GM12878 (cell line): ENCODE results near the gene SNN. TPM values are rescaled to one million over a fixed set of nuclear protein-coding genes. Genes with fewer than 3 reads are reported as not detected.

Experiments
- CBX3 ChIP-seq: fragments of 200-600 bp; sonication (generic); IDR thresholded peaks from 2 replicates; pipeline ENCODE4 v1.6.1; 2016; ENCODE audit warnings: low read depth, borderline replicate concordance
- CHD2 ChIP-seq: IDR thresholded peaks from 2 replicates; pipeline ENCODE4 v1.6.1; 2011; ENCODE audit warnings: low read depth, low read length, improper control_type of control experiment, borderline replicate concordance
- IRF3 ChIP-seq: fragments of 450-650 bp; IDR thresholded peaks from 2 replicates; pipeline ENCODE4 v1.6.1; 2014; ENCODE audit warnings: mild to moderate bottlenecking
- IRF5 ChIP-seq: fragments of 450-650 bp; IDR thresholded peaks from 2 replicates; pipeline ENCODE4 v1.6.1; 2017; ENCODE audit warnings: borderline replicate concordance
- MXI1 ChIP-seq: fragments of 150-350 bp; IDR thresholded peaks from 2 replicates; pipeline ENCODE4 v1.6.1; 2011; ENCODE audit warnings: low read depth, mild to moderate bottlenecking, inconsistent platforms, low read length, improper control_type of control experiment
- MYB ChIP-seq: fragments of 150-350 bp; IDR thresholded peaks from 2 replicates; pipeline ENCODE4 v1.6.1; 2014; ENCODE audit warnings: mild to moderate bottlenecking, low read depth, low read length, borderline replicate concordance
- NR2F1 ChIP-seq: fragments of 450-650 bp; conservative IDR thresholded peaks from 2 replicates; pipeline ENCODE4 v1.6.1; 2017; ENCODE audit warnings: mild to moderate bottlenecking
- POLR2AphosphoS2 ChIP-seq: IDR thresholded peaks from 2 replicates; pipeline ENCODE4 v1.6.1; 2011; ENCODE audit warnings: low read depth, mild to moderate bottlenecking, low read length, improper control_type of control experiment, moderate library complexity
- SMAD5 ChIP-seq: IDR thresholded peaks from 2 replicates; pipeline ENCODE4 v1.6.1; 2016; ENCODE audit warnings: antibody characterized with exemption, low read depth
- ZNF384 ChIP-seq: IDR thresholded peaks from 2 replicates; pipeline ENCODE4 v1.6.1; 2012; ENCODE audit warnings: low read depth, mild to moderate bottlenecking, low read length, improper control_type of control experiment, borderline replicate concordance
- polyA plus RNA-seq, 11 experiments: library from polyadenylated mRNA; depleted of rRNA in 4 of 11; unstranded in 6 of 11; stranded (reverse) in 5 of 11; fragments of >200 nt; fragmentation: Nextera tagmentation in 4 of 11; fragmentation: Illumina TruSeq in 1 of 11; extraction: Ambion mirVana in 4 of 11; extraction: Trizol in 1 of 11; gene quantifications; 1 replicate in 1 of 11; 2 replicates in 10 of 11; pipeline versions ENCODE4 v1.2.1 to v1.2.3, GENCODE V29; 2011 to 2016; ENCODE audit warnings: inconsistent platforms in 2 of 11, missing spikeins in 2 of 11, low read depth in 1 of 11
- total RNA-seq, 4 experiments: library from RNA; depleted of rRNA in 3 of 4; stranded (reverse); fragments of >200 nt in 3 of 4; fragmentation: Illumina TruSeq in 1 of 4; extraction: Trizol in 1 of 4; gene quantifications; 2 replicates each; pipeline versions ENCODE4 v1.2.1 to v1.2.3, GENCODE V29; 2013 to 2021

The SNN gene
- total and polyA plus RNA-seq, 10 of the 15 experiments (the other 5 are each of a cell fraction or from before 2014, with no cell fraction given), result 2.2 to 43.4 (median 27.8) TPM

GRCh38 chr16:11719762-11720161, 51.5 kb downstream of the SNN start (continued):
- no peak for TF ChIP-seq IRF3
- TF ChIP-seq CBX3, result no peak
- no peak for TF ChIP-seq MXI1
- no peak for TF ChIP-seq MYB
- no peak for TF ChIP-seq POLR2AphosphoS2
- TF ChIP-seq IRF5, result no peak
- no peak for TF ChIP-seq SMAD5
- no peak for TF ChIP-seq CHD2
- no peak for TF ChIP-seq NR2F1
- TF ChIP-seq ZNF384, result no peak
